ENCODE measurements around the gene EVI5L.
"Not testable (repeated sequence)": the region's sequence is repeated elsewhere in the genome, so short reads cannot be mapped to it uniquely, and the experiment has no call there.

The EVI5L gene

GRCh38 chr19:7883796-7884570, 54.0 kb downstream of the EVI5L start:
- TF ChIP-seq Cebpa-rat (IDR thresholded peaks at IDR 0.05), result no peak
- Histone ChIP-seq H3K27ac (no peak overlapping the region), H3K4me3 (no peak overlapping the region), H4K20me1 (no peaks in the 10 kb centered on the region), H3K27me3 (peaks cover 0 to 18% (median 12%) of the 10 kb centered on the region in 11 experiments; a peak in 14 of 22 replicates), H3K4me2 (peak overlapping the region in 9 of 11 experiments; percentile 1 to 60 (median 26); a peak in 10 of 22 replicates), H3K9me3 (replicated peaks in 1 of 11) (0 out of 22 replicates have a peak, but pooled peaks cover 0 to 4% (median 0%) of the 10 kb centered on the region in 11 experiments), H3K36me3 (no peaks in the 10 kb centered on the region), H3K4me1 (peaks cover 12 to 38% (median 27%) of the 10 kb centered on the region in 10 experiments), H3K9ac (no peak overlapping the region)

- Histone ChIP-seq H3K9ac (no peak overlapping the region), H3K4me2 (no peak overlapping the region), H3K9me3 (replicated peaks in 1 of 11) (0 out of 22 replicates have a peak, but pooled peaks cover 0 to 4% (median 0%) of the 10 kb centered on the region in 11 experiments), H3K4me1 (peaks cover 12 to 37% (median 24%) of the 10 kb centered on the region in 10 experiments), H3K4me3 (no peak overlapping the region), H3K27ac (no peak overlapping the region), H3K36me3 (no peaks in the 10 kb centered on the region), H3K27me3 (peaks cover 0 to 22% (median 16%) of the 10 kb centered on the region in 11 experiments; a peak in 14 of 22 replicates), H4K20me1 (no peaks in the 10 kb centered on the region)
- TF ChIP-seq Cebpa-rat (IDR thresholded peaks at IDR 0.05), result no peak
Measured at GRCh38 chr19:7885818-7886217, 55.8 kb downstream of the EVI5L start.

- no peaks in the 10 kb centered on the region for H3K9me3 ChIP-seq (replicated peaks in 1 of 11)
- H3K27me3 ChIP-seq, result peaks cover 0 to 22% (median 16%) of the 10 kb centered on the region in 11 experiments; a peak in 14 of 22 replicates
- peaks cover 21 to 55% (median 40%) of the 10 kb centered on the region in 10 experiments for H3K4me1 ChIP-seq
- no peak overlapping the region for H3K4me3 ChIP-seq
- no peak overlapping the region for H3K9ac ChIP-seq
- H4K20me1 ChIP-seq, result no peaks in the 10 kb centered on the region
- TF ChIP-seq Cebpa-rat (IDR thresholded peaks at IDR 0.05), result no peak
- no peak overlapping the region; a peak in 1 of 22 replicates for H3K4me2 ChIP-seq
- no peak overlapping the region for H3K27ac ChIP-seq
- no peaks in the 10 kb centered on the region for H3K36me3 ChIP-seq
Measured at GRCh38 chr19:7887408-7888144, 57.6 kb downstream of the EVI5L start.

- H3K9me3 ChIP-seq (replicated peaks in 1 of 11), result no peaks in the 10 kb centered on the region
- peaks cover 18 to 56% (median 38%) of the 10 kb centered on the region in 10 experiments for H3K4me1 ChIP-seq
- no peaks in the 10 kb centered on the region for H4K20me1 ChIP-seq
- H3K4me2 ChIP-seq, result no peak within 1 kb of the TSS; a peak in 1 of 22 replicates
- no peak within 1 kb of the TSS for H3K27ac ChIP-seq
- no peak within 1 kb of the TSS for H3K4me3 ChIP-seq
- no peaks in the 10 kb centered on the region for H3K36me3 ChIP-seq
- no peak for TF ChIP-seq Cebpa-rat (IDR thresholded peaks at IDR 0.05)
- H3K27me3 ChIP-seq, result peaks cover 0 to 22% (median 16%) of the 10 kb centered on the region in 11 experiments; a peak in 14 of 22 replicates
- no peak within 1 kb of the TSS for H3K9ac ChIP-seq
Measured at GRCh38 chr19:7888145-7888825, 58.3 kb downstream of the EVI5L start, which contains the start of gene LRRC8E. Gene LRRC8E (plus strand): TSS chr19:7888510. CDS start chr19:7895604, 7,094 bp downstream.

- peaks cover 12 to 56% (median 35%) of the 10 kb centered on the region in 10 experiments for H3K4me1 ChIP-seq
- H3K4me3 ChIP-seq, result no peak overlapping the region
- H3K27me3 ChIP-seq, result peaks cover 0 to 22% (median 16%) of the 10 kb centered on the region in 11 experiments; a peak in 14 of 22 replicates
- no peaks in the 10 kb centered on the region for H3K36me3 ChIP-seq
- no peak for TF ChIP-seq Cebpa-rat (IDR thresholded peaks at IDR 0.05)
- no peaks in the 10 kb centered on the region for H4K20me1 ChIP-seq
- no peak overlapping the region for H3K9ac ChIP-seq
- H3K27ac ChIP-seq, result no peak overlapping the region
- H3K9me3 ChIP-seq (replicated peaks in 1 of 11), result no peaks in the 10 kb centered on the region
- no peak overlapping the region for H3K4me2 ChIP-seq
Measured at GRCh38 chr19:7888826-7889217, 58.8 kb downstream of the EVI5L start.

- H3K9ac ChIP-seq; H3K36me3 ChIP-seq; H3K9me3 ChIP-seq (replicated peaks in 1 of 11); H3K4me3 ChIP-seq; H4K20me1 ChIP-seq; H3K27ac ChIP-seq: not testable (repeated sequence)
- Histone ChIP-seq H3K4me2 (0 out of 22 replicates have a peak overlapping the region, but pooled peaks of 1 of the 11 experiments have one; percentile 77), H3K4me1 (peaks cover 9 to 43% (median 29%) of the 10 kb centered on the region in 10 experiments), H3K27me3 (peaks cover 0 to 11% (median 7%) of the 10 kb centered on the region in 11 experiments; a peak in 14 of 22 replicates)
Measured at GRCh38 chr19:7893362-7894101, 63.5 kb downstream of the EVI5L start.

- H3K4me3 ChIP-seq, result no peak overlapping the region
- no peaks in the 10 kb centered on the region for H3K27me3 ChIP-seq
- H3K9me3 ChIP-seq (replicated peaks in 1 of 11), result no peaks in the 10 kb centered on the region
- H3K9ac ChIP-seq, result peak overlapping the region in 1 of 11 experiments; percentile 37; a peak in 1 of 22 replicates
- no peaks in the 10 kb centered on the region; a peak in 1 of 22 replicates for H4K20me1 ChIP-seq
- no peak overlapping the region for H3K4me2 ChIP-seq
- no peak for TF ChIP-seq Cebpa-rat (IDR thresholded peaks at IDR 0.05)
- no peak overlapping the region for H3K27ac ChIP-seq
- no peaks in the 10 kb centered on the region for H3K36me3 ChIP-seq
- peaks cover 9 to 43% (median 29%) of the 10 kb centered on the region in 10 experiments for H3K4me1 ChIP-seq
Measured at GRCh38 chr19:7894612-7895309, 64.7 kb downstream of the EVI5L start.

- Histone ChIP-seq H3K4me3 (no peak overlapping the region), H3K9ac (no peak overlapping the region), H3K4me2 (no peak overlapping the region), H3K9me3 (replicated peaks in 1 of 11) (no peaks in the 10 kb centered on the region), H3K4me1 (peaks cover 9 to 40% (median 29%) of the 10 kb centered on the region in 10 experiments), H3K27ac (no peak overlapping the region), H4K20me1 (no peaks in the 10 kb centered on the region; a peak in 1 of 22 replicates), H3K27me3 (no peaks in the 10 kb centered on the region), H3K36me3 (no peaks in the 10 kb centered on the region)
- TF ChIP-seq Cebpa-rat (IDR thresholded peaks at IDR 0.05), result no peak
Measured at GRCh38 chr19:7895565-7895964, 65.5 kb downstream of the EVI5L start.

Measured in BLaER1 treated with 17β-estradiol and CSF1 and Interleukin-3, amounts not matched to agents 10 nM and 100 nM (cell line).